Measurements from ENCODE around the gene TAPT1. TPM values are rescaled to one million over a fixed set of nuclear protein-coding genes. Genes with fewer than 3 reads are reported as not detected.

TAPT1 gene
- total and polyA plus RNA-seq, 2 of the 13 experiments (the other 11 are each of a cell fraction or from before 2014, with no cell fraction given) = 24.5 to 25.3 TPM

DNA sequence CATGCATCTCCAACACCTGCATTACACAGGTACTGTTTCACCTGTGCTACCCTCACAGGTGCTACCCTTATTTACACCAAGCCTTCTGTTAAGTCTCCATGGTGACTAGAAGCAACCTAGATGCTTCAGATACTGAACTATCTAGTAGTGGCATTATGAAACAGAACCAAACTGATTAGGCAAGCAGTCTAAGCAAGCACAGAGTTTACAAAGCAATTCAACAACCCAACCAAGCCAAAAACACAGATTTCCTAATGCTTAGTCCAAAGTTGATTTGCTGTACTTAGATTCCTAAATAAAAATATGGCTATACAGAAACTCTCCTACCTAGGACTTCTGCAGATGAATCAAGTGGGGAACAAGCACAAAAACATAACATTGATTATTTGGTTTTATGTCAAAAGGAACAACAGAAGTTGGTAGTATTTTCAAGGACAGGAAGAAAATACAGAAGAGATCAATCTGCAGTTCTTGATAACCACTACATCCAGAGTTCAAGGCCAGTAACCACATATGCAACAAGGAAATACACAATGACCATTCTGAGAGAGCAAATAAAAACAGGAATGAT, 3.2 kb downstream of the TAPT1 start:
- Histone ChIP-seq H3K4me3 (replicated peaks in 1 of 3; ENCODE audit: insufficient read depth in 1 of 3, low read depth in 2 of 3, low read length in 3 of 3) (peak overlapping the region; percentile 28 to 94 (median 86); a peak in 5 of 6 replicates), H4K20me1 (ENCODE audit: insufficient read depth, low read length) (peaks cover 21% of the 10 kb centered on the region), H3K9me3 (ENCODE audit: low read length) (no peaks in the 10 kb centered on the region), H3K27ac (ENCODE audit: extremely low read length, insufficient read depth, low read length) (peak overlapping the region; percentile 70), H2AFZ (ENCODE audit: low read length) (no peak overlapping the region), H3K79me2 (ENCODE audit: insufficient read depth, low read length) (peaks cover 81% of the 10 kb centered on the region), H3K27me3 (ENCODE audit: control insufficient read depth in 1 of 2, insufficient read depth in 2 of 2, low read length in 2 of 2) (no peaks in the 10 kb centered on the region; a peak in 1 of 5 replicates), H3K9ac (ENCODE audit: insufficient read depth, low read depth, low read length) (peak overlapping the region; percentile 80; the same call in 1 of the 2 replicates), H3K4me1 (ENCODE audit: insufficient read depth, low read length) (peaks cover 37% of the 10 kb centered on the region), H3K36me3 (replicated peaks in 1 of 2; ENCODE audit: control insufficient read depth in 1 of 2, insufficient read depth in 2 of 2, low read length in 2 of 2) (peaks cover 1 to 5% of the 10 kb centered on the region in 2 experiments; a peak in 2 of 5 replicates), H3K4me2 (ENCODE audit: low read depth, low read length) (peak overlapping the region; percentile 87)
- ChIA-PET CTCF (ENCODE audit: low intra/inter-chr PET ratio, low total read pairs) (no interaction called here), POLR2A (interaction anchor here (1.1 to 2.9 kb wide), 2 partner anchors 15 to 27 kb away, joined by 3 to 17 read pairs; no protein-coding TSS in a partner anchor)
- ATAC-seq = peak; percentile 63
- peak; percentile 77 for DNase-seq (ENCODE audit: low spot score)
- BruUV-seq (replicated peaks) = no TSS peak
- in situ Hi-C loops (cut with HindIII; ENCODE audit: extremely low pct_ligation_motif_present, low pct_unique_long_range_greater_than_20kb) = no loop called here
- intact Hi-C loops (cut with micrococcal nuclease; ENCODE audit: unreplicated experiment) = loop anchor here (2.0 to 10.0 kb wide), 2 partner anchors 42 to 538 kb away; partner anchors contain the start of gene FAM200B
- peak; percentile 39 for FAIRE-seq
- peak; percentile 32; the same call in 1 of the 2 replicates for TF ChIP-seq RXRB (CRISPR knock-in tag; IDR thresholded peaks at IDR 0.05; ENCODE audit: borderline replicate concordance)
- 0 out of 2 replicates have a peak, but pooled peaks have one; percentile 30 for TF ChIP-seq SOX5 (CRISPR knock-in tag; IDR thresholded peaks at IDR 0.05; ENCODE audit: borderline replicate concordance)
- peak; percentile 32; the same call in 1 of the 2 replicates for TF ChIP-seq EHMT2 (IDR thresholded peaks at IDR 0.05; ENCODE audit: borderline replicate concordance, low read depth, low read length)
- TF ChIP-seq MIXL1 (CRISPR knock-in tag; IDR thresholded peaks at IDR 0.05) = 0 out of 2 replicates have a peak, but pooled peaks have one; percentile 26
- TF ChIP-seq, protein P1, sequence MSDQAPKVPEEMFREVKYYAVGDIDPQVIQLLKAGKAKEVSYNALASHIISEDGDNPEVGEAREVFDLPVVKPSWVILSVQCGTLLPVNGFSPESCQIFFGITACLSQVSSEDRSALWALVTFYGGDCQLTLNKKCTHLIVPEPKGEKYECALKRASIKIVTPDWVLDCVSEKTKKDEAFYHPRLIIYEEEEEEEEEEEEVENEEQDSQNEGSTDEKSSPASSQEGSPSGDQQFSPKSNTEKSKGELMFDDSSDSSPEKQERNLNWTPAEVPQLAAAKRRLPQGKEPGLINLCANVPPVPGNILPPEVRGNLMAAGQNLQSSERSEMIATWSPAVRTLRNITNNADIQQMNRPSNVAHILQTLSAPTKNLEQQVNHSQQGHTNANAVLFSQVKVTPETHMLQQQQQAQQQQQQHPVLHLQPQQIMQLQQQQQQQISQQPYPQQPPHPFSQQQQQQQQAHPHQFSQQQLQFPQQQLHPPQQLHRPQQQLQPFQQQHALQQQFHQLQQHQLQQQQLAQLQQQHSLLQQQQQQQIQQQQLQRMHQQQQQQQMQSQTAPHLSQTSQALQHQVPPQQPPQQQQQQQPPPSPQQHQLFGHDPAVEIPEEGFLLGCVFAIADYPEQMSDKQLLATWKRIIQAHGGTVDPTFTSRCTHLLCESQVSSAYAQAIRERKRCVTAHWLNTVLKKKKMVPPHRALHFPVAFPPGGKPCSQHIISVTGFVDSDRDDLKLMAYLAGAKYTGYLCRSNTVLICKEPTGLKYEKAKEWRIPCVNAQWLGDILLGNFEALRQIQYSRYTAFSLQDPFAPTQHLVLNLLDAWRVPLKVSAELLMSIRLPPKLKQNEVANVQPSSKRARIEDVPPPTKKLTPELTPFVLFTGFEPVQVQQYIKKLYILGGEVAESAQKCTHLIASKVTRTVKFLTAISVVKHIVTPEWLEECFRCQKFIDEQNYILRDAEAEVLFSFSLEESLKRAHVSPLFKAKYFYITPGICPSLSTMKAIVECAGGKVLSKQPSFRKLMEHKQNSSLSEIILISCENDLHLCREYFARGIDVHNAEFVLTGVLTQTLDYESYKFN (CRISPR knock-in tag; conservative IDR thresholded peaks at IDR 0.05) = peak; percentile 57; the same call in 1 of the 2 replicates
- peak; percentile 78 for TF ChIP-seq CEBPG (CRISPR knock-in tag; IDR thresholded peaks at IDR 0.05)
- TF ChIP-seq RFX1 (IDR thresholded peaks at IDR 0.05) = peak; percentile 31; the same call in 1 of the 2 replicates
- TF ChIP-seq RNF2 (conservative IDR thresholded peaks at IDR 0.05; ENCODE audit: low read depth) = no peak
- 0 out of 2 replicates have a peak, but pooled peaks have one; percentile 31 for TF ChIP-seq ZNF264 (CRISPR knock-in tag; IDR thresholded peaks at IDR 0.05)
- TF ChIP-seq, protein P2, sequence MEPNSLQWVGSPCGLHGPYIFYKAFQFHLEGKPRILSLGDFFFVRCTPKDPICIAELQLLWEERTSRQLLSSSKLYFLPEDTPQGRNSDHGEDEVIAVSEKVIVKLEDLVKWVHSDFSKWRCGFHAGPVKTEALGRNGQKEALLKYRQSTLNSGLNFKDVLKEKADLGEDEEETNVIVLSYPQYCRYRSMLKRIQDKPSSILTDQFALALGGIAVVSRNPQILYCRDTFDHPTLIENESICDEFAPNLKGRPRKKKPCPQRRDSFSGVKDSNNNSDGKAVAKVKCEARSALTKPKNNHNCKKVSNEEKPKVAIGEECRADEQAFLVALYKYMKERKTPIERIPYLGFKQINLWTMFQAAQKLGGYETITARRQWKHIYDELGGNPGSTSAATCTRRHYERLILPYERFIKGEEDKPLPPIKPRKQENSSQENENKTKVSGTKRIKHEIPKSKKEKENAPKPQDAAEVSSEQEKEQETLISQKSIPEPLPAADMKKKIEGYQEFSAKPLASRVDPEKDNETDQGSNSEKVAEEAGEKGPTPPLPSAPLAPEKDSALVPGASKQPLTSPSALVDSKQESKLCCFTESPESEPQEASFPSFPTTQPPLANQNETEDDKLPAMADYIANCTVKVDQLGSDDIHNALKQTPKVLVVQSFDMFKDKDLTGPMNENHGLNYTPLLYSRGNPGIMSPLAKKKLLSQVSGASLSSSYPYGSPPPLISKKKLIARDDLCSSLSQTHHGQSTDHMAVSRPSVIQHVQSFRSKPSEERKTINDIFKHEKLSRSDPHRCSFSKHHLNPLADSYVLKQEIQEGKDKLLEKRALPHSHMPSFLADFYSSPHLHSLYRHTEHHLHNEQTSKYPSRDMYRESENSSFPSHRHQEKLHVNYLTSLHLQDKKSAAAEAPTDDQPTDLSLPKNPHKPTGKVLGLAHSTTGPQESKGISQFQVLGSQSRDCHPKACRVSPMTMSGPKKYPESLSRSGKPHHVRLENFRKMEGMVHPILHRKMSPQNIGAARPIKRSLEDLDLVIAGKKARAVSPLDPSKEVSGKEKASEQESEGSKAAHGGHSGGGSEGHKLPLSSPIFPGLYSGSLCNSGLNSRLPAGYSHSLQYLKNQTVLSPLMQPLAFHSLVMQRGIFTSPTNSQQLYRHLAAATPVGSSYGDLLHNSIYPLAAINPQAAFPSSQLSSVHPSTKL (CRISPR knock-in tag; IDR thresholded peaks at IDR 0.05) = peak; percentile 31; the same call in 1 of the 2 replicates
- peak; percentile 73 for TF ChIP-seq HNF4A (CRISPR knock-in tag; IDR thresholded peaks at IDR 0.05)
- TF ChIP-seq ELF1 (CRISPR knock-in tag; IDR thresholded peaks at IDR 0.05) = no peak
- TF ChIP-seq ZNF121 (CRISPR knock-in tag; IDR thresholded peaks at IDR 0.05) = no peak
- TF ChIP-seq ZNF570 (CRISPR knock-in tag; IDR thresholded peaks at IDR 0.05; ENCODE audit: borderline replicate concordance) = no peak
- peak; percentile 88 for TF ChIP-seq ZEB1 (IDR thresholded peaks at IDR 0.05; ENCODE audit: insufficient replicate concordance, low read depth)
- TF ChIP-seq, protein P3, sequence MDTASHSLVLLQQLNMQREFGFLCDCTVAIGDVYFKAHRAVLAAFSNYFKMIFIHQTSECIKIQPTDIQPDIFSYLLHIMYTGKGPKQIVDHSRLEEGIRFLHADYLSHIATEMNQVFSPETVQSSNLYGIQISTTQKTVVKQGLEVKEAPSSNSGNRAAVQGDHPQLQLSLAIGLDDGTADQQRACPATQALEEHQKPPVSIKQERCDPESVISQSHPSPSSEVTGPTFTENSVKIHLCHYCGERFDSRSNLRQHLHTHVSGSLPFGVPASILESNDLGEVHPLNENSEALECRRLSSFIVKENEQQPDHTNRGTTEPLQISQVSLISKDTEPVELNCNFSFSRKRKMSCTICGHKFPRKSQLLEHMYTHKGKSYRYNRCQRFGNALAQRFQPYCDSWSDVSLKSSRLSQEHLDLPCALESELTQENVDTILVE (CRISPR knock-in tag; IDR thresholded peaks at IDR 0.05) = 0 out of 2 replicates have a peak, but pooled peaks have one; percentile 19
- TF ChIP-seq BCL6 (CRISPR knock-in tag; IDR thresholded peaks at IDR 0.05) = peak; percentile 82
- no peak for TF ChIP-seq RFX5 (IDR thresholded peaks at IDR 0.05; ENCODE audit: low read depth, low read length)

All from HepG2 (cell line).